HG02870 (cell line): ENCODE results near the gene TLK2.
"Not testable (repeated sequence)": the region's sequence is repeated elsewhere in the genome, so short reads cannot be mapped to it uniquely, and the experiment has no call there.

ENCODE experiments used
- ATAC-seq: cut with Tn5 transposase; IDR thresholded peaks from one replicate; pipeline ENCODE4 v1.9.1; 2021; ENCODE audit warnings: mild to moderate bottlenecking, moderate library complexity; ENCODE audit not compliant: unreplicated experiment

TLK2 gene

DNA sequence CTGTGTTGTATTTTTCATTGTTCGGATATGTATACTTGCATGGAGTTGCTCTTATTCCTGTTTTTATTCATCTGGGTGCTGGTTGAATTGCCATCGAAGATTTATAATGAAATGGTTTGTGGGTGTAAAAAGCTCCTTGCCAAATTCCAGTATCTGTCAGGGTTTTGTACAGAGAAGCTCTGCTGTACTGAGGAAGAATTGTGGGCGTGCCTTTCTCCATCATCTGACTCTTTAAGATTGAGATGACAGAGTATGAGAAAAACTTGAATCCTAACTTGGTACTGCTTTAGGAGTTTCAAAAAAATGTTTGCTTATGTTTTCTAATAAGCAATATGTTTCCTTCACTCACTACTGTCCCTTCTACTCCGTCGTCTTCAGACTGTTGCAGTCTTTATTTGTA is 78.9 kb downstream of the TLK2 start:
- not testable (repeated sequence) for ATAC-seq

DNA sequence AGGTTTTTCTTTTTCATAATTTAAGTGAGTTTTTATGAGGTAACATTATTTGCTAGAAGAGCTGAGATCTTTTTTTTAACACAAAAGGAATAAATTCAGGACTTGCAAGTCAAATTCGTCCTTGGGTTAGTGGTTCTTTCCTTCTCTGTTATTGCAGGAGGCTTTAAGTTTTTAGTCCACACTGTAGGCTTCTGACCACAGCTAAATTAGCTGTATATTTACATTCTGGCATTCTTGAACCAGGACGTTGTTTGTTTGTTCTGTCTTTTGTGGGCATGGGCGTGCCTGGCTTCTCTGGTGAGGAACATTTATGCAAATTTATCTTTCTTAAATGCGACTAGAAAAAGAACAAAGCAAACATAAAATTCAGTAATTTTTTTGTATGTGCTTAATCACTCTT is 80.3 kb downstream of the TLK2 start:
- not testable (repeated sequence) for ATAC-seq

DNA sequence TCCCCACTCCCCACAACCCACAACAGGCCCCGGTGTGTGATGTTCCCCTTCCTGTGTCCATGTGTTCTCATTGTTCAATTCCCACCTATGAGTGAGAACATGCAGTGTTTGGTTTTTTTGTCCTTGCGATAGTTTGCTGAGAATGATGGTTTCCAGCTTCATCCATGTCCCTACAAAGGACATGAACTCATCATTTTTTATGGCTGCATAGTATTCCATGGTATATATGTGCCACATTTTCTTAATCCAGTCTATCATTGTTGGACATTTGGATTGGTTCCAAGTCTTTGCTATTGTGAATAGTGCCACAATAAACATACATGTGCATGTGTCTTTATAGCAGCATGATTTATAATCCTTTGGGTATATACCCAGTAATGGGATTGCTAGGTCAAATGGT is 82.3 kb downstream of the TLK2 start:
- ATAC-seq, result not testable (repeated sequence)

GRCh38 chr17:62562656-62563055 is 84.0 kb downstream of the TLK2 start:
- no peak for ATAC-seq

DNA sequence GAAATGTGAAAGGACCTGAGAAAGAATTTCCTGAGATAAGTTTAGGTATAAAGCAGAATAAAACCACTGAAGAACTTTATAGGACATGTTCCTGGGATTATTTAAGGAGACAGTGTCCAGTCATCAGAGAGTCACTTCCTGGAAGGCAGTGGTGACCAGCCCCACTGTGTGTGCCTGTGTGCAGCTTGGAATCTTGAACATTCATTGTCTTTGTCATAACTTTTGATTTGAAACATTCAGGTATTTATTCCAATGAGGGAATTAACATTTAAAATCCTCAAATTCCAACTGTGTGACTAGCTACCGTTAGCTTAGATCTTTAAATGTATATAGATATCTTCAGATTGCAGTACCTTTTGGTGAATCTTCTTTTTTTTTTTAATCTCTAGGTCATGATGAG is 87.2 kb downstream of the TLK2 start:
- no peak for ATAC-seq

GRCh38 chr17:62566996-62567578 is 88.5 kb downstream of the TLK2 start:
- ATAC-seq, result no peak

- no peak for ATAC-seq
Observed at GRCh38 chr17:62572488-62572887, 93.9 kb downstream of the TLK2 start.

DNA sequence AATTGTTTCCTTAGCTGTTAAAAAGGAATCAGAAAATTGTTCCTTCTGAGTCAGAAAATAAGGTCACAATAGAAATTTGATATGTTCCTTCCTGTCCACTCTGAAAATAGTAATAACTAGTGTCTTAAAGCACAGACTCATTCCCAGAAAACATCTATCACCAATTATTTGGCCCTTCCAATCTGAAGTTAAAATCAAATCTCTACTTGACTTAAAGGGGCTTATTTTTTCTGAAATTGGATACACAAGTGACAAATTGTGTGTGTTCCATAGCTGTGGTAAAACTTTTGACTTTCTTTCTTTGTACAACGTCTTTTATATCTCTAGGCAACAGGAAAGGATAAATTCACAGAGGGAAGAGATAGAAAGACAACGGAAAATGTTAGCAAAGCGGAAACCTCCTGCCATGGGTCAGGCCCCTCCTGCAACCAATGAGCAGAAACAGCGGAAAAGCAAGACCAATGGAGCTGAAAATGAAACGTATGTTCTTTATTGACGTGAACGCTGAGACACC is 94.3 kb downstream of the TLK2 start:
- no peak for ATAC-seq

DNA sequence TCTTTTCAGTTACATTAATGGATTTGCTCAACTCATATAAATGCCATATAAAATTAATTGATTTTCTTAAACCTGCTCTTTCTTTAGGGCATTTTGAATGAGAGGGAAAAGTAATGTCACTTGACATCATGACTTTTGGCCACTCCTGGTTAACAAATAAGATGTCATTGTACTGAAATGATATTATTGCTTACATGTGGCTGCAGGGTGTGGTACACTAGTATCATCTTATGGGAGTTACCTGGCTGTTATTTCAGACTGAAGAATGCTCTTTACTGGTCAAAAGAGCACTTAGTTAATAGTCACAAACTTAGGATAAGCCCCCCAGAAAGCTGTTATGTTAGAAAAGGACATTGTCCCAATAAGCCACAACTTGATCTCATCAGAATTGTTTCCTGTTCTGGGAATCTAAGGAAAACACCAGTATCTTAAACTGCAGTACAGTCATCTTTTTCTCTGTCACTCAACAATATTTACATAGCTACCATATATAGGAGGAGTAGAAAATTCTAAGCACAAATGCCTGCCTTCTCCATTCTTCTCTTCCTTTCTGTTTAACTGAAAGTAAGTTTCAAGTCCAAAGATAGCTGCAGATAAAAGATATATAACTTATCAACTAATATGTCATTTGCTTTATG is 95.0 kb downstream of the TLK2 start:
- no peak for ATAC-seq

DNA sequence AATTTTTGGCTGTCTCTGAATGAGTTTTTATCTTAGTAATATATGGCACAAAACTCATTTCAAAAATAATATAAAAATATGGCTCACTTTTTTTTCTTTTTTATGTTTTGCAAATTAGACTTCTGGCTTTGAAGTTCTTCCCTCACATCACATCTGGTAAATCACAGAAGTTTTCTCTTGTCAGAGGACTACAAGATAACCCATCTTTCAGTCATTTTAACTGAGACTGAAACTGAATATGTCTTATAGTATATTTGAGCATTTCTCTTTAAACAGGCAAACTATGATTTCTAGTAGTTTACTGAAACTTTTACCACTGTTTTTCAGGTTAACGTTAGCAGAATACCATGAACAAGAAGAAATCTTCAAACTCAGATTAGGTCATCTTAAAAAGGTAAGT is 97.8 kb downstream of the TLK2 start:
- ATAC-seq, result no peak

DNA sequence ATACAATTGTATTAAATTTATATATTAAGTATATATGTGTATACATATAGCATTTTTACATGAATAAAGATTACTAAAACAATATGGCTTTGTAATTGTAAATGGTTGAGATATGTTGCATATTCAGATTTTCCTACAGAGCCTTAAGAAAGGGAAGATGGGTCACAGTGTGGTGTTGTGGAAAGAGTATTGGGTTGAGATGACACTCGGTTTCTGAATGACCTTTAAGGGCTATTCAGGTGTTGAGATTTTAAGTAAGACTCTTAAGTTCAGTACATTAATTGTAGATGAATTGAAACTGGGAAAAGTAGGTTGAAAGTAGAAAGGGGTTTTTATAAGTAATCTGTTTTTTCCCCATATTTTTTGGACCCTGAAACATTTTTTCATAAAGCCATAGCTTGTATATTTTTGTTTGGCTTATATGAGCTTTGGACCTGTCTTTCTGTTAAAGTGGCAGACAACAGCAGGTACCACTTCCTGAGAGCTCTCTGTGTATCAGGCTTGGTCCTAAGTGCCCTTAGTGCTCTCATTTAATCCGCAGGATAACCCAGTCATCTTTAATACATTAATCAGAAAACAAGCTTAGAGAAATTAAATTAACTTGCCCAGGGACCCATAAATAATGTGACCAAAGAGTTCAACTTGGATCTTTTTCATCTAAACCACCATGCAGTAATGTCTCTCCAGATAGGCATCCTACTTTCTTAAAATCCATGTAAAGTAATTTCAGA is 100.3 kb downstream of the TLK2 start:
- ATAC-seq, result no peak

DNA sequence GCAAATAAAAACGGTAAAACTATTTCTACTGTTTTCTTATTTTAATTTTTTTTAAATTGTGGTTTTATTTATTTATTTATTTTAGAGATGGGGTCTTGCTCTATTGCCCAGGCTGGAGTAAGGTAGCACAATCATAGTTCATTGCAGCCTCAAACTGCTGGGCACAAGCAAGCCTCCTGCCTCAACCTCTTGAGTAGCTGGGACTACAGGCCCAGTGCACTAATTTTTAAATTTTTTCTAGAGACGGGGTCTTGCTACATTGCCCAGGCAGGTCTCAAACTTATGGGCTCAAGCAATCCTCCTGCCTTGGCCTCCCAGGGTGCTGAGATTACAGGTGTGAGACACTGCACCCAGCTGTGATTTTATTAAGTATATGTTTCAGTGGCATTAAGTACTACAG is 102.3 kb downstream of the TLK2 start:
- no peak for ATAC-seq

DNA sequence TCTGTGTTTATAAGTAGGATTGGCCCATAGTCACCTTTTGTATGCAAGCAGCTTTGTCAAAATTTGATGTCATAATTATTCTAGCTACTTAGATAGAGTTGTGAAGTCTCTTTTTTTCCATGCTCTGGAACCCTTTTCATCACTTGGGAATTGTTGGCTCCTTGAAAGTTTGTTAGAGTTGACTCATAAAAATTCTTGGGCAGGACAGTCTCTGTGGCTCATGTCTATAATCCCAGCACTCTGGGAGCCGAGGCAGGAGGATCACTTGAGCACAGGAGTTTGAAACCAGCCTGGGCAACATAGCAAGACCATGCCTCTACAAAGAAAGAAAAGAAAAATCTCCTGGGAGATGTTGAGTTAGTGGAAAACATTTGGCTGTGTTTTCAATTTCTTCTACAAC is 103.1 kb downstream of the TLK2 start:
- ATAC-seq, result no peak

DNA sequence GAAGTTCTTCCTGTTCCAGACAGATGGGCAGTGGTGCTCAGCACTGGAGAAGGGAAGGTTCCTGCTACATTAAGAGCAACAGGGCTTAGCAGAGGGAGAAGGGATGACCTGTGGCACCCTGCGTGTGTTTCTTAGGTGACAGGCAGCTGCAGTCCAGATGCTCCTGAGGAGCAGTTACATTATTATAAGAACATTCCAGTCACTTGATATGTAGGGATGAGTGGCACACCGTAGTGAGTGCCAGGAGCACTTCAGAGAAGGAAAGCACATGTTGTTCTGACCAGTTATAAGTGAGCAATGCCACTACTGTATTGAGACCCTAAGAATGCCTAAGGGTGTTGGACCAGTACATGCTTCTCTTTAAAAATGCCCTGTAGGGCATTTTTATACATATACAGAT is 108.9 kb downstream of the TLK2 start:
- no peak for ATAC-seq

DNA sequence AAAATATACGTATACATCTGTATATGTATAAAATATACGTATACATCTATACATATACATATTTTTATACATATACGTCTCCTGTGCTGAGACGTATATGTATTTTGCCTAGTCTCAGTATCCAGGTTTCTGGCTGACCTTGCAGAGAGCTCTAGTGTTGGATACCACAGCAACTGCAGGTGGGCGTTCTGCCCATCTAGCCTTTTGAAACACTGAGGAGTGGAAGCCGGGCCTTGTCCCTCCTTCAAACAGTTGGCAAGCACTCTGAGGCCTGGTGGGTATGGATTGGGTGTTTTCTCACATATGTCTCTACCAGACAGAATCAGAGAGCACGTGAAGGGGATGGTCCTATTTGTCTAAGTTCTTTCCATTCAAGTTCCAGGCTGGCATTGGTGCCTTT is 109.5 kb downstream of the TLK2 start:
- no peak for ATAC-seq

DNA sequence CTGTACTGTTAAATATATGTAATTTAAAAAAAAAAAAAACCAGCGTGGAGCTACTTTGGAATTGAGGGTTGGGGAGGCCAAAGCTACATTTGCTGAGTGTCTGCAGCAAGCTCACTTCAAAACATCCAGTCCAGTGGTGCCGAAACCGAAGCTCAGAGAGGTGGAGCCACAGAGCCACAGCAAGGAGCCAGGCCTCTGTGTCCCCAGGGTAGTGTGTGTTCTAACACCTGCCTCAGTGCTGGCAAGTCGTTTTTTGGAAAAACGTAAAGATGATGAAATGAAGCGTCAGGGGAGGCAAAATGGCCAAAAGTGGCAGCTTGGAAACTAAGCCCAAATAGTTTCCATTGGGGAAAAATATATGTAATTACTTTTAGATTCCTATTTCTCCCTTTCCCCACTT is 112.7 kb downstream of the TLK2 start:
- ATAC-seq, result no peak

DNA sequence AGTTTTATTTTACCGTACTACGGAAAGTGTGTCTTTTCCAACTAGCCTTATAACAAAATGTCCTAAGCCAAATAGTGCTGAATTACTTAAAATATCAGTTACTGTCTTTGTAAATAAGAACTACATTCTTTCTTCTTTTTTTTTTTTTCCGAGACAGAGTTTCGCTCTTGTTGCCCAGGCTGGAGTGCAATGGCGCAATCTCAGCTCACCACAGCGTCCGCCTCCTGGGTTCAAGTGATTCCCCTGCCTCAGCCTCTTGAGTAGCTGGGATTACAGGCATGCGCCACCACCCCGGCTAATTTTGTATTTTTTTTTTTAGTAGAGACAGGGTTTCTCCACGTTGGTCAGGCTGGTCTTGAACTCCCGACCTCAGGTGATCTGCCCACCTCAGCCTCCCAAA is 113.2 kb downstream of the TLK2 start:
- not testable (repeated sequence) for ATAC-seq

DNA sequence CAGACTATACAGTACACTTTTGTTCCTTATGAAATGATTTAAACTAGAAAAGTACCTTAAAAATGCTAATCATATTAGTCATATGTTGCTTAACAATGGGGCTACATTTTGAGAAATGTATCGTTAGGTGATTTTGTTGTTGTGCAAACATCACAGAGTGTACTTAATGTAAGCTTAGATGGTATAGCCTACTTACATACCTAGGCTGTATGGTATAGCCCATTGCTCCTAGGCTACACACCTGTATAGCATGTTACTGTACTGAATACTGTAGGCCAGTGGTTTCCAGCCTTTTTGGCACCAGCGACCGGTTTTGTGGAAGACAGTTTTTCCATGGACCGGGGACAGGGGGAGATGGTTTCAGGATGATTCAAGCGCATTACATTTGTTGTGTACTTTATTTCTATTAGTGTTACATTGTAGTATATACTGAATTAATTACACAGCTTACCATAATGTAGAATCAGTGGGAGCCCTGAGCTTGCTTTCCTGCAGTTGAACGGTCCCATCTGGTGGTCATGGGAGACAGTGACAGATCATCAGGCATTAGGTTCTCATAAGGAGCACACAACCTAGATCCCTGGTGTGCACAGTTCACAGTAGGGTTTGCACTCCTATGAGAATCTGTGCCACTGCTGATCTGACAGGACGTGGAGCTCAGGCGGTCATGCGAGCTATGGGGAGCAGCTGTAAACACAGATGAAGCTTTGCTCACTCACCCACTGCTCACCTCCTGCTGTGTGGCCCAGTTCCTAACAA is 113.9 kb downstream of the TLK2 start:
- ATAC-seq, result no peak

- no peak for ATAC-seq
Observed at GRCh38 chr17:62595484-62595883, 116.9 kb downstream of the TLK2 start.

DNA sequence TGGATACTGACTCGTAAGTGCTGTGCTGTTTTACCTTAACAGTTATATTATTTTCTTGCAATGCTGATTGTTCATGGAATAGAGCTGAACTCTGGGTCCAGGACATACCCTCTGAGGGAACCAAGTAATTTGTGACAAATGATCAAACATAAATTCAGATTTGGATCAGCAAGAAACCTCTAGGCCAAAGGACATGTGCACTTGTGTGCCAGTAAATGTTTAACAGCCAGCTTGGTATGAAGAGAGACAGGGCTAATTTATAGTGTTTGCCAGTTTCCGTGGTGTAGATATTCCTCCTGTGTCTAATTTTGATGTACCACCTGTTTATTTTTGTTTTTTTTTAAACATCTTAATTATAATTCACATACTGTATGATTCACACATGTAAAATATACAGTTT is 118.0 kb downstream of the TLK2 start:
- ATAC-seq, result no peak

- ATAC-seq, result no peak
Observed at GRCh38 chr17:62597150-62597549, 118.5 kb downstream of the TLK2 start.
